ENCODE measurements around the gene CDK11B.
A peak's percentile ranks its signal among the peaks of the same experiment; 100 is the strongest.
"Not testable (repeated sequence)": the region's sequence is repeated elsewhere in the genome, so short reads cannot be mapped to it uniquely, and the experiment has no call there.

CDK11B gene

GRCh38 chr1:1658583-1659549 lies at the start of gene CDK11B:
Gene CDK11B (minus strand): TSS chr1:1659004. CDS start chr1:1657485, 1,519 bp downstream.
- peak; percentile 86 for DNase-seq (ENCODE audit: low spot score)

- DNase-seq (ENCODE audit: low spot score): not testable (repeated sequence)
Observed at GRCh38 chr1:1707897-1708296, 49.1 kb upstream of the CDK11B start.

DNA sequence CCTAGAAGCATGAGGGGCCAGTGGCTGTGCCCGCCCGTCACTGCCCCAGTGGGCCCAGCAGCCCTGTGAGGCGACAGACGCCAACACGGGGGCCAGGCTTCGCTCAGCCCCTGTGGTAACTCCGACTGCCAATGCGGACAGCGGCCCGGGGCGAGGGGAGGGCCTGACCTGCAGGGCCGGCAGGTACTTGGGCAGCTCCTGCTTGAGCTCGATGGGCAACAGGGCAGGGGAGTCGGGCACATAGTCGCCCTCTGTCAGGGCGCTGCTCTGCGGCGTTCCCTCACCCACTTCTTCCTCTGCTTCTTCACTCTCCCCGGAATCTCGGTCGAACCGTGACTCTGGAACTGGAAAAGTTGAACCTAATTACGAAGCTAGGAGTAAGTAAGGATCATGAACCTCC lies 48.4 kb upstream of the CDK11B start:
- not testable (repeated sequence) for DNase-seq (ENCODE audit: low spot score)

DNA sequence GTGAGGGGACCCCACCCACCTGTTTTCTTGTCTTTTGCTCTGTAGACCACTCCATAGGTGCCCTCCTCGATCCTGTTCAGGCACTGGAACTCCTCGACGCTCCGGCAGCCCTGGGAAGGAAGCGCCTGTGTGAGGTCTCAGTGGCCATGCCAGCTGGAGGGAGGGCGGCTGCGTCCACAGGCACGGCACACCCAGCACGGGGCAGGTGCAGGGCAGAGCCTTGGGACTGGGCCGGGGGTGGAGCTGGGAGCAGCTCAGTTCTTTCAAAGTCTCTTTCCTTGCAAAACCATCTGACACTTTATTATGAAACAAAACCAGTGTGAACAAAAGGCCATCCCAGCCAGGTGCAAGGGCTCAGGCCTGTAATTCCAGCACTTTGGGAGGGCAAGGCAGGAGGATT lies 46.8 kb upstream of the CDK11B start:
- DNase-seq (ENCODE audit: low spot score): not testable (repeated sequence)

GRCh38 chr1:1704284-1704957 lies 45.6 kb upstream of the CDK11B start:
- DNase-seq (ENCODE audit: low spot score): not testable (repeated sequence)

DNA sequence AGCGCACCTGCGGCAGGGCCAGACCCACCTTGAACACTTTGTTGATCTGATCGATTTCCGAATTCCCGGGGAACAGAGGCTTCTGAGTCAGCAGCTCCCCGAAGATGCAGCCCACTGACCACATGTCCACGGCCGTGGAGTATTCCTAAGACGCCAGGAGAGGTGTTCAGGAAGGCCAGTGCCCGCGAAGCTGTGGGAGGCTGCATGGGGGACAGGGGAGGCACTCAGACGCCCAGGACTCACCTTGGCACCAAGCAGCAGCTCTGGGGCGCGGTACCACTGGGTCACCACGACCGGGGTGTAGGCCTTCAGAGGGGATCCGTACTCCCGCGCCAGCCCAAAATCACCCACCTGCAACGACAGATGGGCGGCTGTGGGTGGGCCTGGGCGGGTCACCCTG lies 45.0 kb upstream of the CDK11B start:
- no peak for DNase-seq (ENCODE audit: low spot score)

- DNase-seq (ENCODE audit: low spot score): not testable (repeated sequence)
Observed at GRCh38 chr1:1702506-1702905, 43.7 kb upstream of the CDK11B start.

- DNase-seq (ENCODE audit: low spot score): not testable (repeated sequence)
Observed at GRCh38 chr1:1700557-1700956, 41.8 kb upstream of the CDK11B start.

DNA sequence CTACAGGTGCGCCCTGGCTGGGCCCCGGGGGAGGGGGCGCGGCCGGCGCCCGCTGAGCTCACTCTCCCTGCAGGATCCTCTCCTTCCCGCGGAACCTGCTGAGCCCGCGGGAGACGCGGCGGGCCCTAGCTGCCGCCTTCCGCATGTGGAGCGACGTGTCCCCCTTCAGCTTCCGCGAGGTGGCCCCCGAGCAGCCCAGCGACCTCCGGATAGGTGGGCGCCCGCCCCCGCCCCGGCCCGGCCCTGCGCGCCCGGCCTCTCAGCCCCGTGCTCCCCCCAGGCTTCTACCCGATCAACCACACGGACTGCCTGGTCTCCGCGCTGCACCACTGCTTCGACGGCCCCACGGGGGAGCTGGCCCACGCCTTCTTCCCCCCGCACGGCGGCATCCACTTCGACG lies 41.3 kb upstream of the CDK11B start:
- DNase-seq (ENCODE audit: low spot score): not testable (repeated sequence)

DNA sequence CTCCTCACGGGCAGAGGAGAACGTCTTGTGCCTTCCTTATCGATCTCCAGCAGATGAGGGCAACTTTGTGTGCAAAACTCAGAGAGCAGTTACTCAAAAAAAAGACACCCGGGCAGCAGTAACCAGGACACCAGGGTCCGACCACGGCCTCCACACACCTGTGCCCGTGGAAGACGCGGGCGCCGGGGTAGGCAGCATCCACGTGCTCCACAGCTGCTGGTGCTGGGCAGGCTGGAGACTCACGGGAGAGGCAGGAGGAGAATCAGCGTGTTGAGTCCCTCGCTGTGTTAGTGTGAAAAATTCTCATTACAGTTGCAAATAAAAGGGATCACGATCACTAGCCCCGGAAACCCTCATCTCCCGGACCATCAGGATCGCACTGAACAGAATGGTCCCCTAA lies 40.3 kb upstream of the CDK11B start:
- DNase-seq (ENCODE audit: low spot score): not testable (repeated sequence)

- DNase-seq (ENCODE audit: low spot score): not testable (repeated sequence)
Observed at GRCh38 chr1:1697358-1698183, 38.8 kb upstream of the CDK11B start.

DNA sequence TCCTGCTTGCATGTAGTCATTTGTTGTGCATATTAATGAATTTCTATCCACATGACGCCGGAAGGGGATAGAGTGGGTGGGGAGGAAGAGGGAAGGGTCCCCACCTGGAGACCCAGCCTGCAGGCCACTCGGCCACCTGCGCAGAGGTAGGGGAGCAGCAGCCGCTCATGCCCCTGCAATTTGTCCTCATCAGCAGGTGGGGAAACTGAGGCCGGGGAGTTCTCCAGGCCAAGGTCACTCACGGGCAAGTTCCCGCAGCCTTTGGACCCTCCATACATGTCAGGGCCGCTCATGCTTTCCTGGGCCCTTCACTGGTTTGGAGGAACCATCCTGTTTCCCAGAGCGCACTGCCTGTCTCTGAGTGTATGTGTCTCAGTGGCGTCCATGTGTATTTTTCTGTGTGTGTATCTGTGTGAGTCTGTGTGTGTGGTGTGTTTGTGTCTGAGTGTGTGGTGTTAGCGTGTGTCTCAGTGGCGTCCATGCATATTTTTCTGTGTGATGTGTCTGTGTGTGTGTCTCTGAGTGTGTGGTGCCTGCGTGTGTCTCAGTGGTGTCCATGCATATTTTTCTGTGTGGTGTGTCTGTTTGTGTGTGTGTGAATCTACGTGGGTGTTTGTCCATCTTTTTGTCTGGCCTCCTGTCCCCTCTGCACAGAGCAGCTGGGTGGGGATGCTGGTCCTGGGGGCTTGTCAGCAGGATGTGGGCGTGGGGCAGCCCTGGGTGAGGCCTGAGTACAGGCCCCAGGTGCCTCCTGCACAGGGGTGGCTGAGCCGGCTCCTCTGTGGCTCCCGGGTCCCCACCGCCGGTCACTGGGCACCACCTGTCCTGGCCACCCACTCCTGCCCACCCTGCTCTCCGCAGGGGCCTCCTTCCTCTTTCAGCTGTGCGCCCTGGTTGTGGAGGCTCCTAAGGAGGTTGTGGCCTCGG lies 37.9 kb upstream of the CDK11B start:
- DNase-seq (ENCODE audit: low spot score): not testable (repeated sequence)

DNA sequence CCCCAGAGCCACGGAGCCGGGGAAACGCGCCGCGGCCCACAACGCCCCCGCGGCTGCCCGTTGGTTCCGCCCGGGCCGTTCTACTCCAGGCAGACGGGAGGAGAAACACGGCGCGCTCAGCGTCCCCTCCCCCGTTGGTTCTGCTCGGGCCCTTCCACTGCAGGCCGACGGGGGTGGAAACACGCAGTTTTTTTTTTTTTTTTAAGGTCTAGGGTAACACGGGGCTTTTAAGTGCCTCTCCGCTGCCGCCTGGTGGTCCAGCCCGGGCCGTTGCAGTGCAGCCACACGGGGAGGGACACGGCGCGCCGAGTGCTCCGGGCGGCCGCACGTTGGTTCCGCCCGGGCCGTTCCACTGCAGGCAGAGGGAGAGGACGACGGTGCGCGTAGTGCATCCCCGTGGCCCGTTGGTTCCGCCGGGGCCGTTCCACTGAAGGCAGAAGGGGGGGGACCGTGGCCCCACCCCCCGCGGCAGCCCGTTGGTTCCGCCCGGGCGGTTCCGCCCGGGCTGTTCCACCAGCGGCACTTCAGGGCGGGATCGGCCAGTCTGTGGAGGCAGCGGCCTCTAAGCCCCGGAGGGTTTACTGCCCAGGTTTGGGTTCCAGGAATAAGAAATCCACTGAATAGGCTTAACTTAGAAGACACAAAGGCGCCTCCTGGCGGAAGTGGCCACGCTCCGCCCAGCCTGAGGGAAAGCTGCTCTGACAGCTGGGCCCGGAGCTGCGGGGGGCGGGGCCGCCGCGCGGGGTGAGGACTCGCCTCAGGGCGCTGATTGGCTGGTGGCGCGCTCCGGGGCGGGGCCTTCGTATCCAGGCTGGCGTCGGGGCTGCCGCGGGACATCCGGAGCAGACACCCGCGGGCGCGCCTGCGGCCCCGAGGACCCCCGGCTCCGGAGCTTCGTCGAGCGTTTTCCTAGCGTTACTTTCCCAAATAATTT lies 34.2 kb upstream of the CDK11B start, which contains the start of gene SLC35E2B:
Gene SLC35E2B (minus strand): TSS at position 82 of the 934 bp plus-strand sequence. CDS start 16,096 bp downstream, outside the sequence.
- DNase-seq (ENCODE audit: low spot score): peak; percentile 63

DNA sequence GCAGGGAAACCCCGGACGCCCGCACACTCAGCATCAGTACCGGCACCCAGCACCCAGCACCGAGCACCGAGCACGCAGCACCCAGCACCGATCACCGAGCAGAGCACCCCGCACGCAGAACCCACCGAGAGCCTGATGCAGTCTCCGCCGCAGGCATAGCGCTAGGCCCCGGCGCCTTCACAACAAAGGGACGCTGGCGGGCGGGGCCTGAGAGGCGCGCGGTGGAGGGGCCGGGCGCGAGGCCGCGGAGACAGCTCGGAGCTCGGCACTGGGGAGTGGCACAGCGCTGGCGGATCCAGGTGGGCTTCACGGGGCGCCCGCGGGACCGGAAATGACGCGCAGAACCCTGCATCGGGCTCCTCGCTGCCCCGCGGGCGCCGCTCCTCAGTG lies 33.5 kb upstream of the CDK11B start:
- DNase-seq (ENCODE audit: low spot score): not testable (repeated sequence)

GRCh38 chr1:1691443-1691842 lies 32.6 kb upstream of the CDK11B start:
- not testable (repeated sequence) for DNase-seq (ENCODE audit: low spot score)

GRCh38 chr1:1689526-1689925 lies 30.7 kb upstream of the CDK11B start:
- DNase-seq (ENCODE audit: low spot score): not testable (repeated sequence)

DNA sequence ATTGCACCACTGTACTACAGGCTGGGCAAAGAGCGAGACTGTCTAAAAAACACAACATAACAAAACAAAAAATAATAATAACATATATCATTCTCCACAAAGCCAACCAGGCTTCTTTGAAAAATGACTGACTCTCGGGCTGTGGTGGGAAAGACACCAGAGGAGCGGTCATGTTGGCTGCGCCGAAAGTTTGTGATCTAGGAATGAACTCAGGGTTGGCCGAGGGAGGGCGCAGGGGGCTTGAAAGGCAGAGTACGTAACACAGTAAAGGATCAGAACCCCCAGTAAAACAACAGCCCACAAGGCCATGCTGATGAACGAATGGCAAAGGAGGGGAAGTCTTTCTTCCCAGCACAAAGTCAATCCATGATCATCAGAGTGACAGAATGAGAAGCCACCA lies 29.0 kb upstream of the CDK11B start:
- no peak for DNase-seq (ENCODE audit: low spot score)

- DNase-seq (ENCODE audit: low spot score): peak; percentile 15
Observed at GRCh38 chr1:1684031-1684681, 25.4 kb upstream of the CDK11B start.

All from D341Med (cell line).